Measurements from ENCODE around the gene CMIP.

GRCh38 chr16:81403208-81403600, 41.4 kb upstream of the CMIP start:
- TF ChIP-seq ZNF274 (IDR thresholded peaks at IDR 0.05; ENCODE audit: low read depth, low read length) (no peak), YY1 (IDR thresholded peaks at IDR 0.05; ENCODE audit: insufficient read depth, insufficient read length) (no peak)

Data from NT2/D1 (cell line).